Cardiac muscle cell (in vitro differentiated cells and primary cell): Measurements from ENCODE around the gene GFPT1. TPM values are rescaled to one million over a fixed set of nuclear protein-coding genes. Genes with fewer than 3 reads are reported as not detected.

Experiments
- DNase-seq, 2 donors: peaks; one replicate each; pipeline versions ENCODE4 v3.0.0 to v3.0.0-alpha.2; 2010 to 2017; ENCODE audit warnings: low read depth in 1 of 2, low spot score in 1 of 2
- H3K27ac ChIP-seq: fragments of 200-600 bp; sonication (generic); 2 replicates; pipeline ENCODE4 v1.5.1; 2016
- H3K27me3 ChIP-seq: fragments of 200-600 bp; sonication (generic); 2 replicates; pipeline ENCODE4 v1.6.0; 2016; ENCODE audit warnings: control low read depth
- H3K36me3 ChIP-seq: fragments of 200-600 bp; sonication (generic); 2 replicates; pipeline ENCODE4 v1.5.1; 2016; ENCODE audit warnings: control low read depth
- H3K4me1 ChIP-seq: fragments of 200-600 bp; sonication (generic); 2 replicates; pipeline ENCODE4 v1.8.1; 2017; ENCODE audit warnings: low read depth, mild to moderate bottlenecking, mixed run types
- H3K4me3 ChIP-seq: fragments of 200-600 bp; sonication (generic); 2 replicates; pipeline ENCODE4 v1.5.1; 2016; ENCODE audit warnings: mild to moderate bottlenecking
- H3K9me3 ChIP-seq: fragments of 200-600 bp; sonication (generic); 2 replicates; pipeline ENCODE4 v1.5.1; 2017; ENCODE audit warnings: low read depth, mild to moderate bottlenecking, control low read depth
- polyA plus RNA-seq: library from polyadenylated mRNA; unstranded; fragments of >200 nt; fragmentation: Nextera tagmentation; extraction: Ambion mirVana; gene quantifications from 2 replicates; pipeline ENCODE4 v1.2.1, GENCODE V29; 2016
- total RNA-seq: library from RNA; depleted of rRNA; stranded (reverse); fragments of >200 nt; gene quantifications from 2 replicates; pipeline ENCODE4 v1.2.3, GENCODE V29; 2016
- TF ChIP-seq, protein P1 (sequence below): IDR thresholded peaks from 2 replicates; pipeline ENCODE4 v1.5.1; 2012; ENCODE audit warnings: low read depth, mild to moderate bottlenecking, low read length

The GFPT1 gene
- total and polyA plus RNA-seq, 2 experiments from 2014 or later = 22.4 to 31.7 TPM

DNA sequence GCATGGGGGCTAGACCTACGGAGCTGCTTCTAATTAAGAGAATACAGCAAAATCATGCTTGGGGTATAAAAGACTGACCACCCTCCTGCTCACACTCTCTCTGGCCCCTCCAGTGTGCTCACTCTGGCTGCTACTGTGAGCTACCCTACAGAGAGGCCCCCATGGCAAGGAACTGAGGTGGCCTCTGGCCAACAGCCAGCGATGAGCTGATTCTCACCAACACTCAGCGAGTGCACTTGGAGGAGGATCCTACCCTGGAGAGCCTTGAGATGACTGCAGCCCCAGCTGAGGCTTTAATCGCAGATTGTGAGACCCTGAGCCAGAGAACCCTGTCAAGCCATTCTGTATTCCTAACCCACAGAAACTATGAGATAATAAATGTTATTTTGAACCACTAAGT lies 88.2 kb downstream of the GFPT1 start:
- DNase-seq = peak in 1 of 2 donors; percentile 63
- Histone ChIP-seq H3K36me3 (no peaks in the 10 kb centered on the region), H3K9me3 (no peaks in the 10 kb centered on the region), H3K4me3 (no peak overlapping the region), H3K27me3 (peaks cover under 1% of the 10 kb centered on the region), H3K27ac (no peak overlapping the region), H3K4me1 (no peaks in the 10 kb centered on the region)
- TF ChIP-seq, protein P1, sequence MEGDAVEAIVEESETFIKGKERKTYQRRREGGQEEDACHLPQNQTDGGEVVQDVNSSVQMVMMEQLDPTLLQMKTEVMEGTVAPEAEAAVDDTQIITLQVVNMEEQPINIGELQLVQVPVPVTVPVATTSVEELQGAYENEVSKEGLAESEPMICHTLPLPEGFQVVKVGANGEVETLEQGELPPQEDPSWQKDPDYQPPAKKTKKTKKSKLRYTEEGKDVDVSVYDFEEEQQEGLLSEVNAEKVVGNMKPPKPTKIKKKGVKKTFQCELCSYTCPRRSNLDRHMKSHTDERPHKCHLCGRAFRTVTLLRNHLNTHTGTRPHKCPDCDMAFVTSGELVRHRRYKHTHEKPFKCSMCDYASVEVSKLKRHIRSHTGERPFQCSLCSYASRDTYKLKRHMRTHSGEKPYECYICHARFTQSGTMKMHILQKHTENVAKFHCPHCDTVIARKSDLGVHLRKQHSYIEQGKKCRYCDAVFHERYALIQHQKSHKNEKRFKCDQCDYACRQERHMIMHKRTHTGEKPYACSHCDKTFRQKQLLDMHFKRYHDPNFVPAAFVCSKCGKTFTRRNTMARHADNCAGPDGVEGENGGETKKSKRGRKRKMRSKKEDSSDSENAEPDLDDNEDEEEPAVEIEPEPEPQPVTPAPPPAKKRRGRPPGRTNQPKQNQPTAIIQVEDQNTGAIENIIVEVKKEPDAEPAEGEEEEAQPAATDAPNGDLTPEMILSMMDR = no peak

DNA sequence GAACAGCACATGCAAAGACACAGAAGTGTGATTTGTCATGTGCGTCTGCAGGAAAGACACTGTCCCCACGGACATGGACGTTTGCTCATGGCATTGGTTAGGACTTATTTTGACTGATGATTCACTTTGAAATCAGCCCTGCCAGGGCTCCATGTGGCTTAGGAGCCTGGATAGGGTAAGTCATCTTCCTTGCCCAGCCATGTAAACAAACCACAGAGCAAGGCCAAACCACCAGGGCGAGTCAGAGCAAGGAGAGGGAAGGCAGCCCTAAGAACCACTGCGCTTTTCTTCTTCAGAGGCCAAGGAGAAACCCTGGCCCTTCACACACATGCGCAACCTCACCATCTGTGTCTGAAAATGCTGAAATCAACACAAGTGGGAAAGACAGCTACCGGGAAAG lies 88.8 kb downstream of the GFPT1 start:
- H3K36me3 ChIP-seq = no peaks in the 10 kb centered on the region
- H3K27ac ChIP-seq = no peak overlapping the region
- H3K4me1 ChIP-seq = no peaks in the 10 kb centered on the region
- TF ChIP-seq, protein P1 = no peak
- H3K27me3 ChIP-seq = no peaks in the 10 kb centered on the region
- peak in 1 of 2 donors; percentile 84 for DNase-seq
- H3K4me3 ChIP-seq = no peak overlapping the region
- H3K9me3 ChIP-seq = no peaks in the 10 kb centered on the region

DNA sequence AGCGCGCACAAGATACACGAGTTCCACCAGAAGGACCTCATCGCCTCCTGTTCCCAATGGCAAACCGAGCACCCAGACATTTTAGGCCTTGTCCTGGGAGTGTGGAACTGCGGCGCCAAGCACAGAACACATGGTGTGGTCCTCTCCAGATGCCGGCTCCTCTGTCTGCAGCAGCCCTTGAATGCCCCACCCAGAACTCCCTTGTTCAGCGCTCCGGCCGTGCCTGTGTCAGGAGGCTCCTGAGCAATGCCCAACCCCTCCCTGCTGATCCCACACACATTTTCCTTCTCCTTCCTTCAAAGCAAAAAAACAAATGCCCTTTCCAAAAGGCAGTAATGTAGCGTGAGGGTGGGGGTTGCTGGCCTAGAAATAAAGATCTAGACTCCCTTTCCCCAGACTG lies 89.8 kb downstream of the GFPT1 start:
- Histone ChIP-seq H3K36me3 (no peaks in the 10 kb centered on the region), H3K27ac (no peak overlapping the region), H3K4me3 (no peak overlapping the region), H3K27me3 (no peaks in the 10 kb centered on the region), H3K9me3 (no peaks in the 10 kb centered on the region), H3K4me1 (no peaks in the 10 kb centered on the region)
- TF ChIP-seq, protein P1 = no peak
- no peak for DNase-seq

DNA sequence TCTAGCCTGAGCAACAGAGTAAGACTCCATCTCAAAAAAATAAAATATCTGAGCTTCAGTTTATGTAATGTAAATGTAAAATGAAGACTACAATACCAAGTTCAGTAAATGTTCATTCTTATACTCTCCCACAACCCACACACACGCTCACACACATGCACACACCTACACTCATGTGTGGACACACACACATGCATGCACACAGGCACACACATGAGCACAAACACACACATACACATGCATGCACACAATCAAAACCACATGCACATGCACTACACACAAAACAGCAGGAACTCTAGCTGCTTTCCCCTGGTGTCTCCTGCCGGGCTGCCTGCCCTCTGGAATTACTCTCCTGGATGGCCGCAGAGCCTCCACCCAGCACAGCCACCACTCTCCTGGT lies 90.6 kb downstream of the GFPT1 start:
- no peaks in the 10 kb centered on the region for H3K4me1 ChIP-seq
- no peaks in the 10 kb centered on the region for H3K27me3 ChIP-seq
- H3K36me3 ChIP-seq = no peaks in the 10 kb centered on the region
- H3K9me3 ChIP-seq = no peaks in the 10 kb centered on the region
- DNase-seq = no peak
- no peak overlapping the region for H3K27ac ChIP-seq
- H3K4me3 ChIP-seq = no peak overlapping the region
- TF ChIP-seq, protein P1 = no peak

DNA sequence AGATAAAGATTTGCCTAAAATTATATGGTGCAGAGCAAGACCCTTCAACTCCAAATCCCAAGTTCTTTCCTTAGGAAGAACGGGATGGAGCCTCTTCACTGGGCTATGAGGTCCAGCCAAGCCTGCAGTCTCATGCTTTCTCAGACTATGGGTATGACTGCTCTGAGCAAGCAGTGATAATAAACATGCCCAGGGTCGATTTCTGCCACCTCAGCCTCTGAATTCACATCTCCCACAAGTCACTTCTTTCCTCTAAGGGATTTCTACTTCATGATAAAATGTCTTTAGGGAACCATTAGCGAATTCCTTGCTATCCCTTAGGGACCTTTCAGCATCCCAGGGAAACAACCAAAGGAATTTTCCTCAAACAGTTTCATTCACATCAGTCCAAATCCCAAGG lies 94.8 kb downstream of the GFPT1 start:
- Histone ChIP-seq H3K4me3 (no peak overlapping the region), H3K9me3 (no peaks in the 10 kb centered on the region), H3K4me1 (no peaks in the 10 kb centered on the region), H3K27me3 (no peaks in the 10 kb centered on the region), H3K27ac (no peak overlapping the region), H3K36me3 (no peaks in the 10 kb centered on the region)
- no peak for DNase-seq
- TF ChIP-seq, protein P1 = no peak

DNA sequence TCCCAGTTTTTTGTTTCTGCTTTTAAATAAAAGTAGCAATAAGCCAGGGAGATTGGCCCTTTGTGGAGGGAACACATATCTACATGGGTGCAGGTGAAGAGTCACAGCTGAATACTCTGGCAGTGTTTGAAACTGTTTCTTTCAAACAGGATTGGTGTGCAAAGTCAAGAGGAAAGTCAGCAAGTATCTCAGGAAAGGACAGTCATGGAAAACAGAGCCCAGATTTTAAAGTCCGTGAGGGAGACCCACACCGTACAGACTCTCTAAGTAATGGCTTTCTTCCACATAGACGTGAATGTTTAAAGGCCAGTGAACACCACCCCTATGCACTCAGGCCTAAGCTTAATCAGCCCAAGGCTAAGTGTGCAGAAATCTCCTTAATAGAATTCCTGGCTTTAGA lies 95.3 kb downstream of the GFPT1 start:
- H3K4me1 ChIP-seq = no peaks in the 10 kb centered on the region
- no peak overlapping the region for H3K4me3 ChIP-seq
- TF ChIP-seq, protein P1 = no peak
- no peak overlapping the region for H3K27ac ChIP-seq
- H3K27me3 ChIP-seq = no peaks in the 10 kb centered on the region
- no peaks in the 10 kb centered on the region for H3K9me3 ChIP-seq
- no peaks in the 10 kb centered on the region for H3K36me3 ChIP-seq
- DNase-seq = no peak
